H1 (cell line): ENCODE data around the gene PHRF1. TPM values are rescaled to one million over a fixed set of nuclear protein-coding genes. Genes with fewer than 3 reads are reported as not detected.

Source experiments
- CTCF ChIA-PET: fragments of 300-600 bp; sonication (Branson Sonifier 250); formaldehyde crosslinking; loops from one replicate; lab custom pipeline; 2021; ENCODE audit not compliant: partially characterized antibody; lab: Charles Lee
- POLR2A ChIA-PET: fragments of 300-600 bp; sonication (Branson Sonifier 250); formaldehyde crosslinking; loops from one replicate; lab custom pipeline; 2021; ENCODE audit warnings: inconsistent platforms; ENCODE audit not compliant: partially characterized antibody; lab: Charles Lee
- DNase-seq, 2 experiments: peaks; one replicate each; pipeline versions ENCODE4 v3.0.0 to v3.0.0-alpha.2; 2010 to 2022; ENCODE audit warnings: low spot score in 2 of 2, low read depth in 1 of 2, mixed read lengths in 1 of 2
- FAIRE-seq: peaks from 2 replicates; lab custom pipeline; 2011; peaks lifted over from hg19 to GRCh38; lab: Jason Lieb, UNC
- H2AFZ ChIP-seq: 2 replicates; pipeline ENCODE4 v1.8.1; 2012; ENCODE audit warnings: low read length, inconsistent platforms
- H2AK5ac ChIP-seq: 2 replicates; pipeline ENCODE4 v1.6.1; 2013; ENCODE audit warnings: low read depth, low read length
- H2BK120ac ChIP-seq: replicated peaks from 2 replicates; pipeline ENCODE3; 2013; ENCODE audit warnings: low read depth, low read length, inconsistent platforms
- H2BK12ac ChIP-seq: 2 replicates; pipeline ENCODE4 v1.6.1; 2013; ENCODE audit warnings: low read depth, low read length
- H2BK15ac ChIP-seq: 2 replicates; pipeline ENCODE4 v1.6.1; 2013; ENCODE audit warnings: low read length
- H2BK20ac ChIP-seq: 2 replicates; pipeline ENCODE4 v1.6.1; 2013; ENCODE audit warnings: low read length
- H2BK5ac ChIP-seq: 2 replicates; pipeline ENCODE4 v1.6.1; 2013; ENCODE audit warnings: low read depth, low read length
- H3K14ac ChIP-seq: 2 replicates; pipeline ENCODE4 v1.6.1; 2013; ENCODE audit warnings: inconsistent platforms; ENCODE audit not compliant: insufficient read length
- H3K18ac ChIP-seq: 2 replicates; pipeline ENCODE4 v1.6.1; 2013; ENCODE audit warnings: low read length; ENCODE audit errors: extremely low read depth
- H3K23ac ChIP-seq: 2 replicates; pipeline ENCODE4 v1.6.1; 2013; ENCODE audit warnings: inconsistent platforms; ENCODE audit not compliant: insufficient read length
- H3K23me2 ChIP-seq: 2 replicates; pipeline ENCODE4 v1.6.1; 2013; ENCODE audit warnings: low read depth, low read length
- H3K27ac ChIP-seq: 2 replicates; pipeline ENCODE4 v1.6.1; 2011; ENCODE audit warnings: low read depth, low read length, inconsistent platforms
- H3K27me3 ChIP-seq, 4 experiments: replicated peaks in 1 of 4; 1 replicate in 1 of 4; 2 replicates in 3 of 4; pipeline versions ENCODE4 v1.6.1 to v1.8.1; 2011 to 2013; ENCODE audit warnings: low read length in 3 of 4, mild to moderate bottlenecking in 3 of 4, inconsistent platforms in 2 of 4, mixed read lengths in 2 of 4, moderate library complexity in 1 of 4; ENCODE audit not compliant: control insufficient read depth in 3 of 4, insufficient read depth in 3 of 4; ENCODE audit errors: extremely low read depth in 1 of 4
- H3K36me3 ChIP-seq, 4 experiments: 2 replicates each; pipeline versions ENCODE4 v1.6.1 to v1.8.1; 2011 to 2013; ENCODE audit warnings: mild to moderate bottlenecking in 4 of 4, low read length in 3 of 4, moderate library complexity in 2 of 4, control low read depth in 1 of 4, inconsistent platforms in 1 of 4; ENCODE audit not compliant: insufficient read depth in 4 of 4, control insufficient read depth in 2 of 4
- H3K4ac ChIP-seq: replicated peaks from 2 replicates; pipeline ENCODE3; 2013; ENCODE audit warnings: low read length, low read depth, mixed read lengths, inconsistent platforms; ENCODE audit not compliant: insufficient read length
- H3K4me1 ChIP-seq, 4 experiments: replicated peaks in 1 of 4; 1 replicate in 1 of 4; 2 replicates in 3 of 4; pipeline versions ENCODE4 v1.6.1 to v1.8.1; 2011 to 2013; ENCODE audit warnings: low read length in 3 of 4, inconsistent platforms in 2 of 4, mixed read lengths in 1 of 4; ENCODE audit not compliant: insufficient read depth in 4 of 4, control insufficient read depth in 3 of 4
- H3K4me2 ChIP-seq, 2 experiments: 2 replicates each; pipeline versions ENCODE4 v1.6.1 to v1.8.1; 2011 to 2013; ENCODE audit warnings: low read depth in 2 of 2, low read length in 2 of 2, control low read depth in 1 of 2, inconsistent platforms in 1 of 2, mild to moderate bottlenecking in 1 of 2; ENCODE audit not compliant: insufficient read depth in 1 of 2
- H3K4me3 ChIP-seq, 4 experiments: fragments of 200-600, 300-600 bp in 1 of 4; sonication (generic), shearing (Covaris generic), sonication (Bioruptor Twin) in 1 of 4; 2 replicates each; pipeline versions ENCODE4 v1.5.1 to v1.8.1; 2011 to 2016; ENCODE audit warnings: low read length in 4 of 4, low read depth in 3 of 4, control low read depth in 2 of 4, inconsistent platforms in 2 of 4, mild to moderate bottlenecking in 2 of 4, mixed read lengths in 1 of 4, moderate library complexity in 1 of 4; ENCODE audit not compliant: insufficient read depth in 2 of 4; ENCODE audit errors: extremely low read depth in 1 of 4
- H3K56ac ChIP-seq: replicated peaks from 2 replicates; pipeline ENCODE3; 2013; ENCODE audit warnings: low read depth, mild to moderate bottlenecking, mixed read lengths, low read length, inconsistent platforms; ENCODE audit not compliant: insufficient read length
- H3K79me1 ChIP-seq: 2 replicates; pipeline ENCODE4 v1.6.1; 2013; ENCODE audit warnings: low read depth, low read length, control low read depth
- H3K79me2 ChIP-seq, 2 experiments: 2 replicates each; pipeline versions ENCODE4 v1.6.1 to v1.8.1; 2012 to 2013; ENCODE audit warnings: low read length in 2 of 2, mild to moderate bottlenecking in 2 of 2, inconsistent platforms in 1 of 2; ENCODE audit not compliant: insufficient read depth in 2 of 2, control insufficient read depth in 1 of 2
- H3K9ac ChIP-seq, 4 experiments: replicated peaks in 1 of 4; 1 replicate in 1 of 4; 2 replicates in 3 of 4; pipeline versions ENCODE4 v1.6.1 to v1.8.1; 2011 to 2013; ENCODE audit warnings: low read depth in 3 of 4, low read length in 3 of 4, control low read depth in 2 of 4, mild to moderate bottlenecking in 2 of 4, moderate library complexity in 2 of 4, inconsistent platforms in 1 of 4; ENCODE audit errors: extremely low read depth in 1 of 4
- H3K9me3 ChIP-seq, 2 experiments: 2 replicates each; pipeline versions ENCODE4 v1.6.1 to v1.8.1; 2012 to 2013; ENCODE audit warnings: mild to moderate bottlenecking in 2 of 2, moderate library complexity in 2 of 2, control low read depth in 1 of 2, inconsistent platforms in 1 of 2, low read depth in 1 of 2, low read length in 1 of 2, mixed read lengths in 1 of 2; ENCODE audit not compliant: insufficient read depth in 2 of 2
- H4K20me1 ChIP-seq, 2 experiments: replicated peaks in 1 of 2; 2 replicates each; pipeline versions ENCODE3 to v1.8.1; 2011 to 2013; ENCODE audit warnings: inconsistent platforms in 2 of 2, low read length in 2 of 2, mild to moderate bottlenecking in 1 of 2; ENCODE audit not compliant: insufficient read depth in 2 of 2, control insufficient read depth in 1 of 2
- H4K5ac ChIP-seq: 2 replicates; pipeline ENCODE4 v1.6.1; 2013; ENCODE audit warnings: low read length, low read depth, mixed read lengths, inconsistent platforms; ENCODE audit not compliant: insufficient read length
- H4K8ac ChIP-seq: 2 replicates; pipeline ENCODE4 v1.8.0; 2013; ENCODE audit warnings: mild to moderate bottlenecking, moderate library complexity, low read length, inconsistent platforms; ENCODE audit not compliant: insufficient read depth; ENCODE audit errors: extremely low read depth
- H4K91ac ChIP-seq: replicated peaks from 2 replicates; pipeline ENCODE3; 2013; ENCODE audit warnings: low read length, mixed read lengths, inconsistent platforms; ENCODE audit not compliant: insufficient read length
- BACH1 ChIP-seq: IDR thresholded peaks from 2 replicates; pipeline ENCODE4 v1.6.1; 2012; ENCODE audit warnings: low read length, improper control_type of control experiment
- CEBPB ChIP-seq: IDR thresholded peaks from 2 replicates; pipeline ENCODE4 v1.6.1; 2012; ENCODE audit warnings: low read depth, low read length
- CHD1 ChIP-seq: IDR thresholded peaks from 2 replicates; pipeline ENCODE4 v1.6.1; 2012; ENCODE audit warnings: low read depth, low read length, improper control_type of control experiment
- EGR1 ChIP-seq: IDR thresholded peaks from 2 replicates; pipeline ENCODE4 v1.6.1; 2011; ENCODE audit warnings: low read depth, low read length, borderline replicate concordance
- EZH2 ChIP-seq: fragments of 200-600 bp; sonication (generic); IDR thresholded peaks from 2 replicates; pipeline ENCODE4 v1.7.1; 2012; ENCODE audit warnings: low read depth, mild to moderate bottlenecking, moderate library complexity, low read length, inconsistent platforms; ENCODE audit not compliant: severe bottlenecking
- HDAC2 ChIP-seq, 2 experiments: fragments of 300-600 bp in 1 of 2; sonication (generic) in 1 of 2; IDR thresholded peaks; 2 replicates each; pipeline ENCODE4 v1.6.1; 2011 to 2012; ENCODE audit warnings: low read depth in 2 of 2, low read length in 2 of 2, mild to moderate bottlenecking in 2 of 2, moderate library complexity in 2 of 2, borderline replicate concordance in 1 of 2, inconsistent platforms in 1 of 2
- MAFK ChIP-seq: IDR thresholded peaks from 2 replicates; pipeline ENCODE4 v1.6.1; 2012; ENCODE audit warnings: low read depth, mild to moderate bottlenecking, improper control_type of control experiment, low read length
- POLR2A ChIP-seq, 2 experiments: IDR thresholded peaks; 1 replicate in 1 of 2; 2 replicates in 1 of 2; pipeline ENCODE4 v1.6.1; 2011; ENCODE audit warnings: low read depth in 2 of 2, low read length in 2 of 2, mild to moderate bottlenecking in 2 of 2; ENCODE audit errors: control extremely low read depth in 1 of 2
- SAP30 ChIP-seq: fragments of 300-600 bp; sonication (generic); IDR thresholded peaks from 2 replicates; pipeline ENCODE4 v1.7.1; 2012; ENCODE audit warnings: low read length, moderate library complexity, mild to moderate bottlenecking, inconsistent platforms; ENCODE audit not compliant: insufficient read depth, insufficient replicate concordance
- SIN3A ChIP-seq, 2 experiments: IDR thresholded peaks in 1 of 2; conservative IDR thresholded peaks in 1 of 2; 2 replicates each; pipeline ENCODE4 v1.6.1; 2011 to 2012; ENCODE audit warnings: low read length in 2 of 2, improper control_type of control experiment in 1 of 2, low read depth in 1 of 2, mild to moderate bottlenecking in 1 of 2
- SP2 ChIP-seq: IDR thresholded peaks from 2 replicates; pipeline ENCODE4 v1.6.1; 2012; ENCODE audit warnings: mild to moderate bottlenecking, low read length, inconsistent platforms
- SP4 ChIP-seq: IDR thresholded peaks from 2 replicates; pipeline ENCODE4 v1.6.1; 2012; ENCODE audit warnings: low read length, inconsistent platforms
- TCF12 ChIP-seq: IDR thresholded peaks from 2 replicates; pipeline ENCODE4 v1.6.1; 2011; ENCODE audit warnings: low read depth, mild to moderate bottlenecking, low read length
- ZNF274 ChIP-seq: IDR thresholded peaks from 2 replicates; pipeline ENCODE4 v1.7.0; 2012; ENCODE audit warnings: low read length, borderline replicate concordance; ENCODE audit errors: extremely low read depth
- WGBS, 2 experiments: shearing (Covaris generic) in 1 of 2; methylation state at CpG; one replicate each; pipeline versions ENCODE4 v1.1.6 to v1.1.7; 2013 to 2015; ENCODE audit warnings: low lambda C conversion rate in 2 of 2, mixed read lengths in 2 of 2, inconsistent platforms in 1 of 2, low coverage in 1 of 2, missing lambda C conversion rate in 1 of 2; ENCODE audit not compliant: insufficient replicate concordance in 2 of 2, insufficient coverage in 1 of 2, insufficient read length in 1 of 2; ENCODE audit errors: extremely low coverage in 1 of 2, missing lambda C conversion rate in 1 of 2; 5-methylcytosine and 5-hydroxymethylcytosine counted together
- polyA plus RNA-seq, 7 experiments: library from polyadenylated mRNA; depleted of rRNA in 3 of 7; stranded (reverse) in 5 of 7; unstranded in 2 of 7; fragments of >200 nt in 5 of 7; fragments of 200-250 nt in 2 of 7; gene quantifications; 1 replicate in 5 of 7; 2 replicates in 1 of 7; 4 replicates in 1 of 7; pipeline versions ENCODE4 v1.2.1 to v1.2.3, GENCODE V29; 2011 to 2013; ENCODE audit warnings: missing spikeins in 2 of 7, mixed read lengths in 2 of 7
- total RNA-seq: library from RNA; stranded (reverse); fragmentation: NEBNext Ultra II Directional; extraction: Animal tissue kit (Norgen Biotek cat#: 25700); gene quantifications from 2 replicates; pipeline ENCODE4 v1.2.1, GENCODE V29; 2021
- TF ChIP-seq, protein P1 (sequence below): IDR thresholded peaks from 2 replicates; pipeline ENCODE4 v1.6.1; 2012; ENCODE audit warnings: inconsistent platforms

PHRF1 gene
- total and polyA plus RNA-seq, 2 of the 8 experiments (the other 6 are each of a cell fraction or from before 2014, with no cell fraction given) = 13.4 to 37.3 TPM

DNA sequence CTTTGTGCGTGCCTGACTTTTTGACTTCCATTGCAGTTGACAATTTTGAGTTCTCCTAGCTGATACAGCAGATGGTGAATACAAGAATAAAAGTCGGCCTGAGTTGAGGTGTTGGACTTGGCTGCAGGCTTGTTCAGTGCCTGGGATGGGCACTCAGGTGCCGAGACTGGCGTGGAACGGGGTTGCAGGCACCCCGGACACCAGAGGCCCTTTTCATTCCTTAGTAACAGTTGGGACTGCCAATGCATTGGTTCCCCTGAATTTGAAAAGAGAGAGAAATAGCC, 1.3 kb downstream of the PHRF1 start:
- H3K4me1 ChIP-seq = peaks cover 4 to 17% (median 11%) of the 10 kb centered on the region in 4 experiments
- no peak overlapping the region for H3K56ac ChIP-seq
- no peak overlapping the region for H2BK120ac ChIP-seq
- peaks cover 15% of the 10 kb centered on the region for H3K23me2 ChIP-seq
- H4K5ac ChIP-seq = no peak overlapping the region
- ChIA-PET POLR2A (interaction anchor here (0.9 to 2.6 kb wide), 5 partner anchors 11 to 34 kb away, joined by 3 to 9 read pairs (median 4); partner anchors contain the start of genes LMNTD2 and RASSF7), CTCF (interaction anchor here (0.6 to 2.6 kb wide), 6 partner anchors 13 to 245 kb away, joined by 3 to 11 read pairs (median 4); no protein-coding TSS in a partner anchor)
- H3K9me3 ChIP-seq = no peaks in the 10 kb centered on the region
- DNase-seq (no peak), FAIRE-seq (no peak)
- peaks cover 0 to 8% (median 3%) of the 10 kb centered on the region in 4 experiments; a peak in 5 of 8 replicates for H3K36me3 ChIP-seq
- peak overlapping the region in 3 of 4 experiments; percentile 73 to 97 (median 87); a peak in 5 of 7 replicates for H3K9ac ChIP-seq
- H2BK20ac ChIP-seq = no peak overlapping the region
- H2BK15ac ChIP-seq = no peak overlapping the region
- no peak overlapping the region for H3K4ac ChIP-seq
- H4K20me1 ChIP-seq = peaks cover 37 to 44% of the 10 kb centered on the region in 2 experiments
- no peak overlapping the region for H4K8ac ChIP-seq
- no peak overlapping the region for H2BK5ac ChIP-seq
- no peak overlapping the region for H3K27ac ChIP-seq
- no peak overlapping the region for H3K14ac ChIP-seq
- H3K4me3 ChIP-seq = peak overlapping the region; percentile 87 to 99 (median 88); a peak in 7 of 8 replicates
- no peak overlapping the region for H3K23ac ChIP-seq
- H2AFZ ChIP-seq = no peak overlapping the region
- no peak overlapping the region for H2BK12ac ChIP-seq
- no peak overlapping the region for H3K18ac ChIP-seq
- 91% methylated on average over 6 of the region's 6 CpGs; no CpG with 5 or more reads in 1 of the 2 experiments for WGBS, 2 experiments
- H4K91ac ChIP-seq = no peak overlapping the region
- peaks cover 23% of the 10 kb centered on the region for H3K79me1 ChIP-seq
- peaks cover 38 to 52% of the 10 kb centered on the region in 2 experiments for H3K79me2 ChIP-seq
- H3K4me2 ChIP-seq = peak overlapping the region; percentile 91 to 99
- no peak overlapping the region for H2AK5ac ChIP-seq
- peaks cover 8 to 17% (median 13%) of the 10 kb centered on the region in 4 experiments for H3K27me3 ChIP-seq
- TF ChIP-seq EZH2 (no peak), MAFK (no peak), BACH1 (no peak), SP2 (no peak), EGR1 (no peak), ZNF274 (no peak), CEBPB (no peak), HDAC2 (IDR thresholded peaks at IDR 0.05; ENCODE audit: borderline replicate concordance in 1 of 2, low read depth in 2 of 2, low read length in 2 of 2) (no peak), POLR2A (IDR thresholded peaks at IDR 0.05; ENCODE audit: control extremely low read depth in 1 of 2, low read depth in 2 of 2, low read length in 2 of 2) (no peak), SIN3A (conservative IDR thresholded peaks at IDR 0.05 in 1 of 2, IDR thresholded peaks at IDR 0.05 in 1 of 2; ENCODE audit: low read depth in 1 of 2, low read length in 2 of 2) (no peak), TCF12 (no peak), SAP30 (no peak), CHD1 (no peak), SP4 (no peak)
- TF ChIP-seq, protein P1, sequence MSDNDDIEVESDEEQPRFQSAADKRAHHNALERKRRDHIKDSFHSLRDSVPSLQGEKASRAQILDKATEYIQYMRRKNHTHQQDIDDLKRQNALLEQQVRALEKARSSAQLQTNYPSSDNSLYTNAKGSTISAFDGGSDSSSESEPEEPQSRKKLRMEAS = no peak
